Loucy (cell line): ENCODE data around the gene IRF1.

ENCODE experiments used
- H2AFZ ChIP-seq: fragments of 200-600 bp; sonication (generic); 2 replicates; pipeline ENCODE4 v1.6.0; 2016; ENCODE audit warnings: antibody characterized with exemption, mild to moderate bottlenecking, low read length, moderate library complexity
- H3F3A ChIP-seq: fragments of 200-600 bp; 2 replicates; pipeline ENCODE4 v1.6.0; 2016; ENCODE audit warnings: antibody characterized with exemption, low read depth, mild to moderate bottlenecking
- H3K27me3 ChIP-seq: fragments of 200-600 bp; sonication (generic); 2 replicates; pipeline ENCODE4 v1.6.1; 2014; ENCODE audit warnings: low read length, mild to moderate bottlenecking; ENCODE audit not compliant: insufficient read depth, poor library complexity, severe bottlenecking
- H3K36me3 ChIP-seq: fragments of 200-600 bp; sonication (generic); 2 replicates; pipeline ENCODE4 v1.6.1; 2016; ENCODE audit warnings: low read length; ENCODE audit not compliant: insufficient read depth
- H3K4me1 ChIP-seq: fragments of 200-600 bp; sonication (generic); 2 replicates; pipeline ENCODE4 v1.5.1; 2014; ENCODE audit warnings: low read length, mild to moderate bottlenecking; ENCODE audit not compliant: insufficient read depth, poor library complexity, severe bottlenecking
- H3K4me2 ChIP-seq: fragments of 200-600 bp; sonication (generic); 2 replicates; pipeline ENCODE4 v1.6.0; 2014; ENCODE audit warnings: antibody characterized with exemption, low read length, low read depth, mild to moderate bottlenecking; ENCODE audit not compliant: poor library complexity, severe bottlenecking
- H3K4me3 ChIP-seq: fragments of 200-600 bp; sonication (generic); 2 replicates; pipeline ENCODE4 v1.5.1; 2014; ENCODE audit warnings: low read length, mild to moderate bottlenecking, mixed read lengths; ENCODE audit not compliant: poor library complexity, severe bottlenecking
- H3K79me2 ChIP-seq: fragments of 200-600 bp; sonication (generic); 2 replicates; pipeline ENCODE4 v1.6.1; 2014; ENCODE audit warnings: low read length; ENCODE audit not compliant: insufficient read depth
- H3K9ac ChIP-seq: fragments of 200-600 bp; sonication (generic); 2 replicates; pipeline ENCODE4 v1.6.0; 2014; ENCODE audit warnings: mild to moderate bottlenecking, low read depth, low read length, moderate library complexity; ENCODE audit not compliant: poor library complexity, severe bottlenecking
- H3K9me2 ChIP-seq: fragments of 200-600 bp; sonication (generic); replicated peaks from 2 replicates; pipeline ENCODE4 v1.6.1; 2016; ENCODE audit warnings: low read depth, low read length, mixed read lengths
- H3K9me3 ChIP-seq: fragments of 200-600 bp; sonication (generic); 2 replicates; pipeline ENCODE4 v1.6.1; 2014; ENCODE audit warnings: mild to moderate bottlenecking, antibody characterized with exemption, low read length, low read depth; ENCODE audit not compliant: insufficient read depth
- H4K20me1 ChIP-seq: fragments of 200-600 bp; sonication (generic); 2 replicates; pipeline ENCODE4 v1.6.0; 2014; ENCODE audit warnings: antibody characterized with exemption, low read length, mild to moderate bottlenecking; ENCODE audit not compliant: insufficient read depth, poor library complexity, severe bottlenecking
- CTCF ChIP-seq: fragments of 200-600 bp; sonication (generic); conservative IDR thresholded peaks from 2 replicates; pipeline ENCODE4 v1.5.1; 2014; ENCODE audit warnings: mild to moderate bottlenecking, antibody characterized with exemption, low read length
- EZH2phosphoT487 ChIP-seq: fragments of 200-600 bp; IDR thresholded peaks from 2 replicates; pipeline ENCODE4 v1.6.1; 2018; ENCODE audit warnings: antibody characterized with exemption, mild to moderate bottlenecking, moderate library complexity, borderline replicate concordance

Gene IRF1

GRCh38 chr5:132473668-132474067 lies 16.9 kb downstream of the IRF1 start:
- H3K27me3 ChIP-seq = no peaks in the 10 kb centered on the region
- no peaks in the 10 kb centered on the region for H4K20me1 ChIP-seq
- no peaks in the 10 kb centered on the region for H3K9me2 ChIP-seq
- no peak for TF ChIP-seq CTCF
- H3K4me3 ChIP-seq = no peak overlapping the region
- H3F3A ChIP-seq = no peaks in the 10 kb centered on the region
- peak overlapping the region; percentile 26 for H3K4me2 ChIP-seq
- H3K9me3 ChIP-seq = no peaks in the 10 kb centered on the region
- no peak overlapping the region for H2AFZ ChIP-seq
- H3K36me3 ChIP-seq = no peaks in the 10 kb centered on the region
- H3K4me1 ChIP-seq = peaks cover 48% of the 10 kb centered on the region
- peak overlapping the region; percentile 40 for H3K9ac ChIP-seq
- H3K79me2 ChIP-seq = peaks cover 10% of the 10 kb centered on the region

- peaks cover 49% of the 10 kb centered on the region for H3K4me1 ChIP-seq
- H3K9me3 ChIP-seq = no peaks in the 10 kb centered on the region
- peaks cover 13% of the 10 kb centered on the region for H3K79me2 ChIP-seq
- H4K20me1 ChIP-seq = no peaks in the 10 kb centered on the region
- TF ChIP-seq CTCF (no peak), EZH2phosphoT487 (no peak)
- H3K27me3 ChIP-seq = no peaks in the 10 kb centered on the region
- H2AFZ ChIP-seq = no peak overlapping the region
- H3K4me3 ChIP-seq = no peak overlapping the region
- H3F3A ChIP-seq = no peaks in the 10 kb centered on the region
- peak overlapping the region; percentile 40 for H3K9ac ChIP-seq
- no peaks in the 10 kb centered on the region for H3K36me3 ChIP-seq
- peak overlapping the region; percentile 26 for H3K4me2 ChIP-seq
- no peaks in the 10 kb centered on the region for H3K9me2 ChIP-seq
Observed at GRCh38 chr5:132473019-132473531, 17.5 kb downstream of the IRF1 start.

- H3F3A ChIP-seq = peaks cover 2% of the 10 kb centered on the region; the same call in 1 of the 2 replicates
- H3K27me3 ChIP-seq = no peaks in the 10 kb centered on the region
- no peak overlapping the region for H3K9ac ChIP-seq
- no peaks in the 10 kb centered on the region for H3K9me3 ChIP-seq
- H3K36me3 ChIP-seq = no peaks in the 10 kb centered on the region
- no peak overlapping the region for H2AFZ ChIP-seq
- TF ChIP-seq EZH2phosphoT487 = no peak
- TF ChIP-seq CTCF = no peak
- no peaks in the 10 kb centered on the region for H3K9me2 ChIP-seq
- peaks cover 56% of the 10 kb centered on the region for H3K4me1 ChIP-seq
- H3K79me2 ChIP-seq = peaks cover 13% of the 10 kb centered on the region
- peak overlapping the region; percentile 26 for H3K4me2 ChIP-seq
- no peak overlapping the region for H3K4me3 ChIP-seq
- H4K20me1 ChIP-seq = no peaks in the 10 kb centered on the region
Observed at GRCh38 chr5:132472431-132472830, 18.1 kb downstream of the IRF1 start.
